Fibroblast of skin of right quadriceps (primary cell): ENCODE data around the gene ATP10A.

Experiments
- DNase-seq: peaks from one replicate; pipeline ENCODE4 v3.0.0-alpha.2; 2013

The ATP10A gene

DNA sequence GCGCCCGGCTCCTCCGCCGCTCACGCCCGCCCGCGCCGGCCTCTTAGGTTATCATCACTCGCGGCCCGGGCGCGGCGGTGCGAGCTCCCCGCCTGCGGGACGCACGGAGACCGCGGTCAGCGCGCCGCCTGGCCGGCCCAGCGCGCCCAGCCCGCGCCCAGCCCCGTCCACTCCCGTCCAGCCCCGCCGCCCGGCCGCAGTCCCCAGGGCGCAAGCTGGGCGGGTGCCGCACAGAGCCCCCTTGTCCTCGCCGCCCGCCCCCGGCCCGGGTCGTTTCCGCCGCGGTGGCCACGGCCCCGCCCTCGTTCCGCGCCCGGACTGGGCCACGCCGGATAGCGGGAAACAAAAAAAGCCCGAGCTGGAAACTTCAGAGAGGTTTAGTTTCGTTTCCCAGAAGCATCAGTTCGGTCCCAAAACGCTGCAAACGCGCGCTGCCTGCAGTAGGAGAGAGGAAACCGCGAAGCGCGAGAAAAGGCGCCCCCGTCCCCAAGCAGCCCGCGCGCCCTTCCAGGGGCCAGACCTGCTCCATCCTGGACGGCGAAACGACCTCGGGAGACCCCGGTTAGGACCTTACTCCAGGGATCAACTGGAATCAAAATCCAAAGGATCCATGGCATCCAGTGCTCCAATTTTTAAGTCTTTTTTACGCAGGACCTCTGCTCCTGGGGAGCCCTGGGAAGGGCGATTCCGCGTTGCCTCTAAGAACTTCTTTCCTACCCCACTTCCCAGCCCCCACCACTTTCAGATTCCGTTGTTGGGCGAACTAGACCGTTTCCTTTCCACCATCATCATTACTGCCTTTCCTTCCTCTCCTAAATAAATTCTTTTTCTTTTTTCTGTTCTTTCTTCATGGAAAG is at the start of gene ATP10A:
ATP10A (minus strand) TSS at position 217 of the 857 bp plus-strand sequence. CDS start 231 bp downstream, outside the sequence.
- DNase-seq, result peak; percentile 68

GRCh38 chr15:25912035-25912434 is 48.9 kb upstream of the ATP10A start:
- DNase-seq, result no peak

DNA sequence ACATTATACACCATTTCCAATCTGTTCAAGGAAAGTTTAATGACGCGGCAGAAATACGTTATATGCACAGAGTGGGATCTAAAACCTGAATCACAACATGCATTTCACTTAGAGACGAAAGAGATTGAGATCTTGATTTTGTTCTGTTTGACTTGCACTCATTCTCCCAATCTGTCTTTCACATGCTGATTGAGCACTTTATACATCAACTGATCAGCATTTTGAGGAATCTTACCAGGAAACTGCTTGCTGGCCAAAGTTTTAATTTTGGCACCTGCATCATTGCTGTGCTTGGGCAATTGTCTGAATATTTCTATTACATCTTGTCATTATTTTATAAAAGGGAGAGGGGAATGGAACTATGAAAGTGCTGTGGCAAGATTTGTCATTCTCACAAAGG is 47.7 kb upstream of the ATP10A start:
- no peak for DNase-seq

DNA sequence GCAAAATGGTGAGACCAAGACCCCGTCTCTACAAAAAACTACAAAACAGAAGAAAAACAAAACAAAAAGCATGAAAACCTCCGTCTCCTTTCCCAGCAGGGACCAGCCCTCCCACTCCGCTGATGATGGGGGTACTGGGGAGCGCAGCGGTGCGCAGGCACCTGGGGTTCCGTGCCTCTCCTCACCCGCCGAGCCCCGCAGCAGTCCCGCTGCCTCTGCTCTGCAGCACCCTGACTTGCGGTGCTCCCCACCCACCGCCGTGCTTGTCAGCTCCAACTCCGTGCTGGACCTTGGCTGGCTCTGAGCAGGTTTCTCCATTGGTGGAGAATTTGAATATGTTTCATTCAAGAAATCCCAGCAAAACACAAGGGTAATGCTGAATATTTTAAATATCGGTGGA is 46.7 kb upstream of the ATP10A start:
- DNase-seq, result no peak

GRCh38 chr15:25909325-25909724 is 46.2 kb upstream of the ATP10A start:
- DNase-seq, result no peak

DNA sequence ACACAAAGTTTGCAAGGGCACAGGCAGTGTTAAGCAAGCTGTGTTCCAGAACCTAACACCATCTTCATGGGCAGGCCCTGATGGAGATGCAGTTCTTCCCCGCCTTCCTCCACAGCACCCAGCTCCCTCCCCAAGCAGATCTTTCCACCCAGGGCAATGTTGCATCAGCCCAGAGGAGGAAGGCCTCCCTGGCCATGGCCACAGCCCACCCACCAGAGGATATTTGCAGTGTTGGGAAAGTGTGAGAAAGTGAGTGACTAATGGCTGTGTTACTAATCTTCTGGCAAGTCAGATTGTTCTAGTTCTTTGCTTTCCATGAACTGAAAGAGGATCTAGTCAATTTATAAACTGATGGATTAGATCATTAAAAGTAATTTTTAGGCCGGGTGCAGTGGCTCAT is 42.0 kb upstream of the ATP10A start:
- peak; percentile 91 for DNase-seq

- DNase-seq, result peak; percentile 59
These were observed 40.0 kb upstream of the ATP10A start for GRCh38 chr15:25903024-25903581.

- no peak for DNase-seq
These were observed 38.9 kb upstream of the ATP10A start for GRCh38 chr15:25901811-25902605.

DNA sequence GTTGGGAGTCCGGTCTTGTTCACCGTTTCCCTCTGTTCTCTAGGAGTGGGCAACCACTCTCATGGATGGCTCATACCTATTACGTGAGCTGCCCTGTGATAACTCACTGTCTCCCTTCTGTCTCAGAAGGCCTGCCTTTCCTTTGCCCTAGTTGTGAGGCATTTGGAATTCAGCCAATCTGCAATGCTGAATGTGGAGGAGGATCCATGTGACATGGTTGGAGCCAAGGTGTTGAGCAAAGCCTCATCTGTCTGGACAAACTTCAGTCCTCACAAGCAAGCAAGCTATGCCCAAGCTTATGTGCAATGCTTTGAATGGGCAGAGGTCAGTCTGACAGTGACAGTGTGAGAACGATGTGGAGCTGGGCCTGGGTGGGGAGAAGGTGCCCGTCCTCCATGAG is 37.8 kb upstream of the ATP10A start:
- DNase-seq, result peak; percentile 36

DNA sequence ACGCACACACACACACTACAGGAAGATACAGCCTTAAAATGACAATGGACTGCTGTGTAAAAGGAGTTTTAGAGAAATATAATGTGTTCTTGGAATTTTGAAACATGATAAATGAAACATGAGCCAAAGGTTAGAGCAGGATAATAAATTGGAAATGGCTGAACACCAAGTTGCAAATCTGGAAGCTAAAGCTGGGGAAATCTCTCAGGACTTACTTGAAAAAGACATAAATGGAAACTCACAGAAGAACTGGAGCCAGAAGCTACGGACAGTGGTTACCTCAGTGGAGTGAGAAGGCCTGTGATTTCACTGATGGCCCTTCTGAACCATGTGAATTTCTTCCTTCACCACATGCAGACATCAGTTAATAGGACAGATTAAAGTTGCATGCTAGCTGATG is 37.3 kb upstream of the ATP10A start:
- no peak for DNase-seq

GRCh38 chr15:25899870-25900269 is 36.7 kb upstream of the ATP10A start:
- no peak for DNase-seq

GRCh38 chr15:25897658-25898057 is 34.5 kb upstream of the ATP10A start:
- DNase-seq, result no peak

DNA sequence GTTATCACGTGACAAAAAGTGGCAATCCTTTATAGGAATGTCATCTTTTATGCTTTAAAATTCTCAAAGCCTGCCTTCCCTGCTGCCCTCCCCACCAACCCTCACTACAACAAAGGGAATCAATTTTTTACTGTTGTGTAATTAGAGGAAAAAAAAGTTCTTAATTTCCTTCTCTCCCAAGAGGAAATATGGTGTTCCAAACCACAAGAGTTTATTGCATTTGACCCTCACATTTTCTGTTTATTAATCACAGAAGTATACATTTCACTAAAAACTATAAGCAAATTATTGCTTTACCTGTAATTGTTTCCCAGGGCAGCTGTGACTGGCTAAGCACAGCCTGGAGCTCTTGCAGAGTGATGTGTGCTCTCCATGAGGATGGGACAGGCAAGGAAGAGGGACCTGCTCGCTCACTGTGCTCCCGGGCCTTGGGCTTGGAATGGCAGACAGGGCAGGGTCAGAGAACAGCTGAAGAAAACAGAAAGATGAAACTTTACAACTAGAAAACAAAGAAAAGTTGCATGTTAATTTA is 31.3 kb upstream of the ATP10A start:
- peak; percentile 49 for DNase-seq

GRCh38 chr15:25893596-25893995 is 30.5 kb upstream of the ATP10A start:
- DNase-seq, result no peak

GRCh38 chr15:25892126-25892525 is 29.0 kb upstream of the ATP10A start:
- DNase-seq, result peak; percentile 50

DNA sequence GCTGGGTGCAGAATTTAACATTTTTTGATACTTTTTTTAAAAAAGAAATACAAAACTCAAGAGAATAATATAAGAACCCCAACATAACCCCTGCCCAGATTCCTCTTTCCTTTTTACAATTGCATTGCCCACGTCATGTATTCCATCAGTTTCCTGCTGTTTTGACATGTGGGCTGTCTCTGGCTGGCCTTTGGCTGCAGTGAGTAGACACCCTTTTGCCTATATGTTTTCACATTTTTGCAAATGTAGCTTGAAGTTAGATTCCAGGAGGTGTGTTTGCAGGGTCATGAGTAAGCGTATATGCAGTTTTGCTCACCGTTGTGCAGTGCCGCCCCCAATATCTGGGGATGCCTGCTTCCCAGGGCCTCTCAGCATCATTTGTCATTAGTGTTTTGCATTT is 28.0 kb upstream of the ATP10A start:
- DNase-seq, result peak; percentile 24

GRCh38 chr15:25890529-25890928 is 27.4 kb upstream of the ATP10A start:
- no peak for DNase-seq

GRCh38 chr15:25887870-25888269 is 24.7 kb upstream of the ATP10A start:
- DNase-seq, result no peak

- DNase-seq, result no peak
These were observed 23.5 kb upstream of the ATP10A start for GRCh38 chr15:25886498-25887140.

GRCh38 chr15:25884370-25884769 is 21.2 kb upstream of the ATP10A start:
- no peak for DNase-seq

- DNase-seq, result peak; percentile 95
These were observed 20.5 kb upstream of the ATP10A start for GRCh38 chr15:25883463-25884259.

DNA sequence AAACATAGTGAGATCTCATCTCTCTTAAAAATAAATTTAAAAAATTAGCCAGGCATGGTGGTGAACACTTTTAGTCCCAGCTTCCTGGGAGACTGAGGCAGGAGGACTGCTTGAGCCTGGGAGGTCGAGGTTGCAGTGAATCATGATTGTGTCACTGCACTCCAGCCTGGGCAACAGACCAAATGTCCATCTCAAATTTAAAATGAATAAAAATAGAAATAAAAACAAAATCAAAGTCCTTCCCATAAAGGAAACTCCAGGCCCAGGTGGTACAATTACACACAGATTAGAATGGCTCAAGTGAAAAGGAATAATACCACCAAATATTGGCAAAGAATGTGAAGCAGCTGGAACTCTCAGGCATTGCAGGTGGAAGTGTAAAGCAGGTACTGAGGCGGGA is 19.3 kb upstream of the ATP10A start:
- DNase-seq, result no peak
